Astrocyte (in vitro differentiated cells and primary cell): Measurements from ENCODE around the gene C5. TPM values are rescaled to one million over a fixed set of nuclear protein-coding genes. Genes with fewer than 3 reads are reported as not detected.

Experiments used
- DNase-seq: peaks from one replicate; pipeline ENCODE4 v3.0.0-alpha.2; 2010; ENCODE audit warnings: low read depth
- FAIRE-seq: peaks from 2 replicates; lab custom pipeline; 2011; peaks lifted over from hg19 to GRCh38; lab: Jason Lieb, UNC
- H2AFZ ChIP-seq: 2 replicates; pipeline ENCODE4 v1.6.0; 2012; ENCODE audit warnings: low read depth, low read length, inconsistent platforms
- H3K27ac ChIP-seq: 2 replicates; pipeline ENCODE4 v1.5.1; 2011; ENCODE audit warnings: low read depth, low read length, inconsistent platforms
- H3K27me3 ChIP-seq: 2 replicates; pipeline ENCODE4 v1.6.0; 2011; ENCODE audit warnings: low read length, inconsistent platforms; ENCODE audit not compliant: insufficient read depth
- H3K36me3 ChIP-seq: 2 replicates; pipeline ENCODE4 v1.5.1; 2011; ENCODE audit warnings: low read length, inconsistent platforms; ENCODE audit not compliant: insufficient read depth
- H3K4me1 ChIP-seq: 2 replicates; pipeline ENCODE4 v1.5.1; 2011; ENCODE audit warnings: low read length, inconsistent platforms; ENCODE audit not compliant: insufficient read depth
- H3K4me2 ChIP-seq: 2 replicates; pipeline ENCODE4 v1.6.0; 2012; ENCODE audit warnings: low read length, inconsistent platforms
- H3K4me3 ChIP-seq: 2 replicates; pipeline ENCODE4 v1.5.1; 2011; ENCODE audit warnings: low read depth, mild to moderate bottlenecking, low read length, inconsistent platforms; ENCODE audit not compliant: insufficient read depth
- H3K79me2 ChIP-seq: 2 replicates; pipeline ENCODE4 v1.6.0; 2012; ENCODE audit warnings: mild to moderate bottlenecking, low read length, inconsistent platforms; ENCODE audit not compliant: insufficient read depth
- H3K9ac ChIP-seq: 2 replicates; pipeline ENCODE4 v1.6.0; 2012; ENCODE audit warnings: mild to moderate bottlenecking, low read length, inconsistent platforms
- H3K9me3 ChIP-seq: 2 replicates; pipeline ENCODE4 v1.5.1; 2012; ENCODE audit warnings: low read depth, mild to moderate bottlenecking, low read length, inconsistent platforms; ENCODE audit not compliant: insufficient read depth
- H4K20me1 ChIP-seq: 2 replicates; pipeline ENCODE4 v1.6.0; 2012; ENCODE audit warnings: low read length, inconsistent platforms; ENCODE audit not compliant: insufficient read depth
- H3K27ac Mint-ChIP-seq: one replicate; pipeline ENCODE4 v1.8.0; 2021; ENCODE audit warnings: mild to moderate bottlenecking, mixed read lengths; ENCODE audit not compliant: unreplicated experiment
- H3K27me3 Mint-ChIP-seq: one replicate; pipeline ENCODE4 v1.8.0; 2021; ENCODE audit warnings: low read depth, mixed read lengths; ENCODE audit not compliant: unreplicated experiment
- H3K36me3 Mint-ChIP-seq: one replicate; pipeline ENCODE4 v1.8.0; 2021; ENCODE audit warnings: low read depth, mixed read lengths; ENCODE audit not compliant: unreplicated experiment
- H3K4me1 Mint-ChIP-seq: one replicate; pipeline ENCODE4 v1.8.0; 2021; ENCODE audit warnings: low read depth, mixed read lengths; ENCODE audit not compliant: unreplicated experiment
- H3K4me3 Mint-ChIP-seq: one replicate; pipeline ENCODE4 v1.8.0; 2021; ENCODE audit warnings: mild to moderate bottlenecking, moderate library complexity, mixed read lengths; ENCODE audit not compliant: unreplicated experiment
- H3K9me3 Mint-ChIP-seq: one replicate; pipeline ENCODE4 v1.8.0; 2021; ENCODE audit warnings: mild to moderate bottlenecking, mixed read lengths; ENCODE audit not compliant: unreplicated experiment
- EZH2 ChIP-seq: IDR thresholded peaks from 2 replicates; pipeline ENCODE4 v1.6.1; 2012; ENCODE audit warnings: mild to moderate bottlenecking, low read length, inconsistent platforms; ENCODE audit not compliant: insufficient read depth
- total RNA-seq: library from RNA; stranded (reverse); gene quantifications from 2 replicates; pipeline ENCODE4 v1.2.1, GENCODE V29; 2021
- TF ChIP-seq, protein P1 (sequence below): IDR thresholded peaks from 2 replicates; pipeline ENCODE4 v1.5.1; 2011; ENCODE audit warnings: low read depth, mild to moderate bottlenecking, inconsistent platforms, low read length, moderate library complexity; ENCODE audit not compliant: insufficient read depth

The C5 gene
- total RNA-seq, 1 donor from 2014 or later: 1.1 TPM

DNA sequence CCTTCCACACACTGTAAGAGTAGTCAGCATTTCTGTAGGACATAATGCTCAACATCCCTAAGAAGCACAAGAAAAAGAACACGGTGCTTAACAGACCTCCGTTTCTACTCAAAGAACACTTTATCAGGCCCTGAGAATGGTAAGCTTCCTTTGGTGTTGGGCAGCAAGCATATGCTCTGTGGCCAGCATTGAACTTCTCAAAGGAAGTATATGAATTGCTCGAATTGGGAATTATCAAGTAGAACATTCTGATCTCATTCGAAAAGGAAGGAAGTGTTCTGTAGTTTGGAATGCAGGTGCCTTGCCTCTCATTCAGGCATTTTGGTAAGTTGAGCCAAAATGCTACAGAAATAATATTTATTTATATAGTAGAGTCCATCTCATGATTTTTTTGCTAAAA lies 61.0 kb downstream of the C5 start:
- no peaks in the 10 kb centered on the region for H3K4me1 ChIP-seq
- DNase-seq (no peak), FAIRE-seq (no peak)
- H2AFZ ChIP-seq: no peak overlapping the region
- no peaks in the 10 kb centered on the region for H3K9me3 ChIP-seq
- no peak overlapping the region for H3K4me2 ChIP-seq
- no peaks in the 10 kb centered on the region for H3K36me3 ChIP-seq
- peaks cover 2% of the 10 kb centered on the region for H3K4me1 Mint-ChIP-seq
- H3K79me2 ChIP-seq: no peaks in the 10 kb centered on the region
- no peak overlapping the region for H3K27ac ChIP-seq
- no peaks in the 10 kb centered on the region for H3K27me3 ChIP-seq
- no peaks in the 10 kb centered on the region for H4K20me1 ChIP-seq
- H3K27ac Mint-ChIP-seq: no peak overlapping the region
- no peak for TF ChIP-seq EZH2
- TF ChIP-seq, protein P1, sequence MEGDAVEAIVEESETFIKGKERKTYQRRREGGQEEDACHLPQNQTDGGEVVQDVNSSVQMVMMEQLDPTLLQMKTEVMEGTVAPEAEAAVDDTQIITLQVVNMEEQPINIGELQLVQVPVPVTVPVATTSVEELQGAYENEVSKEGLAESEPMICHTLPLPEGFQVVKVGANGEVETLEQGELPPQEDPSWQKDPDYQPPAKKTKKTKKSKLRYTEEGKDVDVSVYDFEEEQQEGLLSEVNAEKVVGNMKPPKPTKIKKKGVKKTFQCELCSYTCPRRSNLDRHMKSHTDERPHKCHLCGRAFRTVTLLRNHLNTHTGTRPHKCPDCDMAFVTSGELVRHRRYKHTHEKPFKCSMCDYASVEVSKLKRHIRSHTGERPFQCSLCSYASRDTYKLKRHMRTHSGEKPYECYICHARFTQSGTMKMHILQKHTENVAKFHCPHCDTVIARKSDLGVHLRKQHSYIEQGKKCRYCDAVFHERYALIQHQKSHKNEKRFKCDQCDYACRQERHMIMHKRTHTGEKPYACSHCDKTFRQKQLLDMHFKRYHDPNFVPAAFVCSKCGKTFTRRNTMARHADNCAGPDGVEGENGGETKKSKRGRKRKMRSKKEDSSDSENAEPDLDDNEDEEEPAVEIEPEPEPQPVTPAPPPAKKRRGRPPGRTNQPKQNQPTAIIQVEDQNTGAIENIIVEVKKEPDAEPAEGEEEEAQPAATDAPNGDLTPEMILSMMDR: no peak
- H3K9ac ChIP-seq: no peak overlapping the region
- no peak overlapping the region for H3K4me3 Mint-ChIP-seq
- H3K36me3 Mint-ChIP-seq: no peaks in the 10 kb centered on the region
- H3K27me3 Mint-ChIP-seq: no peaks in the 10 kb centered on the region
- no peak overlapping the region for H3K4me3 ChIP-seq
- no peaks in the 10 kb centered on the region for H3K9me3 Mint-ChIP-seq

DNA sequence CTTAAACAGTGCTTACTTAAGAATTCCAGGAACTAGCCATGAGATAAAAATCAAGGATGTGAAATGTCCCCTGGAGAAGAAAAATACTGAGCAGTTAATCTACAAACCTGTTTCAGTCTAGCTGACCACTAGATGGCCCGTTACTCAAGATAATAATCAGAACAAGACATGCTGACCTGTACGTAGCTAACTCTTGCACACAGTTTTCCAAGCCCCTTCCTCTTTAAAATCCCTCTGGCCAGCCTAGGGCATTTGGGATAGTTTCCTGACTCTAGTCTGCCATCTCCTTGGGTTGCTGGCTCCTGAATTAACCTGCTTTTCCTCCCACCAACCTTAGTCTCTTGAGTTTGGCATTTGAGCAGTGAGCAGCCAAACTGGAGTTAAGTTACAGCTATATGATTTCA lies 64.3 kb downstream of the C5 start:
- H3K79me2 ChIP-seq: no peaks in the 10 kb centered on the region
- Mint-ChIP-seq H3K9me3 (no peaks in the 10 kb centered on the region), H3K4me1 (peaks cover 2% of the 10 kb centered on the region), H3K36me3 (no peaks in the 10 kb centered on the region), H3K27ac (no peak overlapping the region), H3K4me3 (no peak overlapping the region), H3K27me3 (no peaks in the 10 kb centered on the region)
- peak overlapping the region; percentile 48 for H2AFZ ChIP-seq
- no peak overlapping the region for H3K4me2 ChIP-seq
- H3K9ac ChIP-seq: no peak overlapping the region
- no peaks in the 10 kb centered on the region for H3K4me1 ChIP-seq
- H3K27ac ChIP-seq: no peak overlapping the region
- H3K27me3 ChIP-seq: no peaks in the 10 kb centered on the region
- peak; percentile 56 for DNase-seq
- TF ChIP-seq, protein P1: peak; percentile 84
- TF ChIP-seq EZH2: no peak
- H3K9me3 ChIP-seq: no peaks in the 10 kb centered on the region
- peak; percentile 49 for FAIRE-seq
- H4K20me1 ChIP-seq: no peaks in the 10 kb centered on the region
- H3K36me3 ChIP-seq: no peaks in the 10 kb centered on the region
- no peak overlapping the region for H3K4me3 ChIP-seq

DNA sequence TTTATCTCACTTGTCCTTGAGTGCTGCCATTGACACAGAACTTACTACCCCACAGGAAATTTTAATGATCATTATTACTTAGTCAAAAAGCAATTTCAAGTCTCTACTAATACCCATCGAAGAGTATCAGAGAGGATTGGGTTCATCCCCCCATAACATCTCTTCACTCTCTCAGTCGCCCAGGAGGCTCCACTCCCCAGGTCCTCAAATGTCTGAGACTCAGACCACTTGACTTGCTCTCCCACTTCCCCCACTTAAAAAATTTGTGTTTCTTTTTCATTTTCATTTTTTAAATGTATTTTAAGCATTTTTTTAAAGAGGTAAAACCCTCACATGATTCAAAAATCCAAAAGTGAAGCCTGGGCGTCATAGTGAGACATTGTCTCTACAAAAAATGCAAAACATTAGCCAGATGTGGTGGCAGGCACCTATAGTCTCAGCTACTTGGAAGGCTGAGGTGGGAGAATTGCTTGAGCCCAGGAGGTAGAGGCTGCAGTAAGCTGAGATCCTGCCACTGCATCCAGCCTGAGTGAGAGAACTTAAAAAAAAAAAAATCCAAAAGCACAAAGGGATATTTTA lies 66.7 kb downstream of the C5 start:
- no peak for TF ChIP-seq EZH2
- TF ChIP-seq, protein P1: no peak
- no peak for DNase-seq
- no peaks in the 10 kb centered on the region for H3K36me3 Mint-ChIP-seq
- no peaks in the 10 kb centered on the region for H3K9me3 Mint-ChIP-seq
- H3K4me3 Mint-ChIP-seq: no peak overlapping the region
- Histone ChIP-seq H3K4me3 (no peak overlapping the region), H3K9ac (no peak overlapping the region), H3K36me3 (no peaks in the 10 kb centered on the region), H3K4me2 (no peak overlapping the region), H3K27me3 (no peaks in the 10 kb centered on the region), H2AFZ (no peak overlapping the region), H3K9me3 (no peaks in the 10 kb centered on the region), H3K79me2 (no peaks in the 10 kb centered on the region), H3K27ac (no peak overlapping the region), H4K20me1 (no peaks in the 10 kb centered on the region), H3K4me1 (no peaks in the 10 kb centered on the region)
- peaks cover 4% of the 10 kb centered on the region for H3K27me3 Mint-ChIP-seq
- no peak for FAIRE-seq
- H3K4me1 Mint-ChIP-seq: peaks cover 2% of the 10 kb centered on the region
- no peak overlapping the region for H3K27ac Mint-ChIP-seq
